ENCODE results near the gene KRT26. TPM values are rescaled to one million over a fixed set of nuclear protein-coding genes. Genes with fewer than 3 reads are reported as not detected.

Gene KRT26
- total and polyA plus RNA-seq, 2 of the 13 experiments (the other 11 are each of a cell fraction or from before 2014, with no cell fraction given) = not detected

DNA sequence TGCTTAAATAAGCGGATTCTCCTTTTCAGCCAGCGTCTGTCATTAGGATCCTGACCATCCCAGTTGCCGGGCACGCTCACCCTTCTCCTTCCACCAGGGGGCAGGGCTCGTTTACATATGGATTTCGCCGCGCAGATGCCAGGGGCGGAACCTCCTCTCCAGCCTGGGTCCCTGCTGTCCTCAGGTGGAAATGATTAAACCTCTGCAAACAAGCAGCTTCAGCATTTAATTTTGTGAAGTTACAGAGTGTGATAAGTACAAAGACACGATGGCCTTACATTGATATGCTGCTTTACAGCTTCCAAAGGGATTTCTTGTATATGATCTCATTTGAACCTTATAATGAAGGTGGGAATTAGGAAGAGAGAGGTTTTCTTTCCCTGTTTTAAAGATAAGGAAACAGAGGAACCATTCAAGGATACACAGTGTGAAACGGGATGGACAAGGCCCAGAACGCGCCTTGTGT is 31.6 kb upstream of the KRT26 start (continued):
- TF ChIP-seq, protein P1, sequence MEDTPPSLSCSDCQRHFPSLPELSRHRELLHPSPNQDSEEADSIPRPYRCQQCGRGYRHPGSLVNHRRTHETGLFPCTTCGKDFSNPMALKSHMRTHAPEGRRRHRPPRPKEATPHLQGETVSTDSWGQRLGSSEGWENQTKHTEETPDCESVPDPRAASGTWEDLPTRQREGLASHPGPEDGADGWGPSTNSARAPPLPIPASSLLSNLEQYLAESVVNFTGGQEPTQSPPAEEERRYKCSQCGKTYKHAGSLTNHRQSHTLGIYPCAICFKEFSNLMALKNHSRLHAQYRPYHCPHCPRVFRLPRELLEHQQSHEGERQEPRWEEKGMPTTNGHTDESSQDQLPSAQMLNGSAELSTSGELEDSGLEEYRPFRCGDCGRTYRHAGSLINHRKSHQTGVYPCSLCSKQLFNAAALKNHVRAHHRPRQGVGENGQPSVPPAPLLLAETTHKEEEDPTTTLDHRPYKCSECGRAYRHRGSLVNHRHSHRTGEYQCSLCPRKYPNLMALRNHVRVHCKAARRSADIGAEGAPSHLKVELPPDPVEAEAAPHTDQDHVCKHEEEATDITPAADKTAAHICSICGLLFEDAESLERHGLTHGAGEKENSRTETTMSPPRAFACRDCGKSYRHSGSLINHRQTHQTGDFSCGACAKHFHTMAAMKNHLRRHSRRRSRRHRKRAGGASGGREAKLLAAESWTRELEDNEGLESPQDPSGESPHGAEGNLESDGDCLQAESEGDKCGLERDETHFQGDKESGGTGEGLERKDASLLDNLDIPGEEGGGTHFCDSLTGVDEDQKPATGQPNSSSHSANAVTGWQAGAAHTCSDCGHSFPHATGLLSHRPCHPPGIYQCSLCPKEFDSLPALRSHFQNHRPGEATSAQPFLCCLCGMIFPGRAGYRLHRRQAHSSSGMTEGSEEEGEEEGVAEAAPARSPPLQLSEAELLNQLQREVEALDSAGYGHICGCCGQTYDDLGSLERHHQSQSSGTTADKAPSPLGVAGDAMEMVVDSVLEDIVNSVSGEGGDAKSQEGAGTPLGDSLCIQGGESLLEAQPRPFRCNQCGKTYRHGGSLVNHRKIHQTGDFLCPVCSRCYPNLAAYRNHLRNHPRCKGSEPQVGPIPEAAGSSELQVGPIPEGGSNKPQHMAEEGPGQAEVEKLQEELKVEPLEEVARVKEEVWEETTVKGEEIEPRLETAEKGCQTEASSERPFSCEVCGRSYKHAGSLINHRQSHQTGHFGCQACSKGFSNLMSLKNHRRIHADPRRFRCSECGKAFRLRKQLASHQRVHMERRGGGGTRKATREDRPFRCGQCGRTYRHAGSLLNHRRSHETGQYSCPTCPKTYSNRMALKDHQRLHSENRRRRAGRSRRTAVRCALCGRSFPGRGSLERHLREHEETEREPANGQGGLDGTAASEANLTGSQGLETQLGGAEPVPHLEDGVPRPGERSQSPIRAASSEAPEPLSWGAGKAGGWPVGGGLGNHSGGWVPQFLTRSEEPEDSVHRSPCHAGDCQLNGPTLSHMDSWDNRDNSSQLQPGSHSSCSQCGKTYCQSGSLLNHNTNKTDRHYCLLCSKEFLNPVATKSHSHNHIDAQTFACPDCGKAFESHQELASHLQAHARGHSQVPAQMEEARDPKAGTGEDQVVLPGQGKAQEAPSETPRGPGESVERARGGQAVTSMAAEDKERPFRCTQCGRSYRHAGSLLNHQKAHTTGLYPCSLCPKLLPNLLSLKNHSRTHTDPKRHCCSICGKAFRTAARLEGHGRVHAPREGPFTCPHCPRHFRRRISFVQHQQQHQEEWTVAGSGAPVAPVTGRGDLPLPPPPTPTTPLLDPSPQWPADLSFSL (CRISPR knock-in tag; IDR thresholded peaks at IDR 0.05) = no peak
- TF ChIP-seq SMC3 (IDR thresholded peaks at IDR 0.05; ENCODE audit: low read length) = peak; percentile 95
- no peak for TF ChIP-seq ZFP82 (CRISPR knock-in tag; IDR thresholded peaks at IDR 0.05; ENCODE audit: borderline replicate concordance)
- no peak for TF ChIP-seq ZIK1 (CRISPR knock-in tag; IDR thresholded peaks at IDR 0.05; ENCODE audit: borderline replicate concordance, low read depth)
- TF ChIP-seq, protein P2, sequence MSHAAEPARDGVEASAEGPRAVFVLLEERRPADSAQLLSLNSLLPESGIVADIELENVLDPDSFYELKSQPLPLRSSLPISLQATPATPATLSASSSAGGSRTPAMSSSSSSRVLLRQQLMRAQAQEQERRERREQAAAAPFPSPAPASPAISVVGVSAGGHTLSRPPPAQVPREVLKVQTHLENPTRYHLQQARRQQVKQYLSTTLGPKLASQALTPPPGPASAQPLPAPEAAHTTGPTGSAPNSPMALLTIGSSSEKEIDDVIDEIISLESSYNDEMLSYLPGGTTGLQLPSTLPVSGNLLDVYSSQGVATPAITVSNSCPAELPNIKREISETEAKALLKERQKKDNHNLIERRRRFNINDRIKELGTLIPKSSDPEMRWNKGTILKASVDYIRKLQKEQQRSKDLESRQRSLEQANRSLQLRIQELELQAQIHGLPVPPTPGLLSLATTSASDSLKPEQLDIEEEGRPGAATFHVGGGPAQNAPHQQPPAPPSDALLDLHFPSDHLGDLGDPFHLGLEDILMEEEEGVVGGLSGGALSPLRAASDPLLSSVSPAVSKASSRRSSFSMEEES (CRISPR knock-in tag; IDR thresholded peaks at IDR 0.05) = 0 out of 2 replicates have a peak, but pooled peaks have one; percentile 17
- 0 out of 2 replicates have a peak, but pooled peaks have one; percentile 50 for TF ChIP-seq ZMYM4 (CRISPR knock-in tag; IDR thresholded peaks at IDR 0.05)
- TF ChIP-seq MTA3 (CRISPR knock-in tag; IDR thresholded peaks at IDR 0.05) = no peak
- no peak for TF ChIP-seq RFX1 (IDR thresholded peaks at IDR 0.05)
- TF ChIP-seq, protein P3, sequence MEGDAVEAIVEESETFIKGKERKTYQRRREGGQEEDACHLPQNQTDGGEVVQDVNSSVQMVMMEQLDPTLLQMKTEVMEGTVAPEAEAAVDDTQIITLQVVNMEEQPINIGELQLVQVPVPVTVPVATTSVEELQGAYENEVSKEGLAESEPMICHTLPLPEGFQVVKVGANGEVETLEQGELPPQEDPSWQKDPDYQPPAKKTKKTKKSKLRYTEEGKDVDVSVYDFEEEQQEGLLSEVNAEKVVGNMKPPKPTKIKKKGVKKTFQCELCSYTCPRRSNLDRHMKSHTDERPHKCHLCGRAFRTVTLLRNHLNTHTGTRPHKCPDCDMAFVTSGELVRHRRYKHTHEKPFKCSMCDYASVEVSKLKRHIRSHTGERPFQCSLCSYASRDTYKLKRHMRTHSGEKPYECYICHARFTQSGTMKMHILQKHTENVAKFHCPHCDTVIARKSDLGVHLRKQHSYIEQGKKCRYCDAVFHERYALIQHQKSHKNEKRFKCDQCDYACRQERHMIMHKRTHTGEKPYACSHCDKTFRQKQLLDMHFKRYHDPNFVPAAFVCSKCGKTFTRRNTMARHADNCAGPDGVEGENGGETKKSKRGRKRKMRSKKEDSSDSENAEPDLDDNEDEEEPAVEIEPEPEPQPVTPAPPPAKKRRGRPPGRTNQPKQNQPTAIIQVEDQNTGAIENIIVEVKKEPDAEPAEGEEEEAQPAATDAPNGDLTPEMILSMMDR (CRISPR knock-in tag; IDR thresholded peaks at IDR 0.05) = peak; percentile 97
- no peak for TF ChIP-seq HDAC6 (IDR thresholded peaks at IDR 0.05; ENCODE audit: low read depth, low read length)
- peak; percentile 79 for TF ChIP-seq MAFF (IDR thresholded peaks at IDR 0.05; ENCODE audit: low read depth, low read length)
- peak; percentile 59 for TF ChIP-seq ZFP36 (IDR thresholded peaks at IDR 0.05; ENCODE audit: borderline replicate concordance, low read depth, low read length, partially characterized antibody)
- TF ChIP-seq EED (CRISPR knock-in tag; IDR thresholded peaks at IDR 0.05) = no peak
- no peak for TF ChIP-seq NCOA2 (CRISPR knock-in tag; IDR thresholded peaks at IDR 0.05)
- TF ChIP-seq, protein P4, sequence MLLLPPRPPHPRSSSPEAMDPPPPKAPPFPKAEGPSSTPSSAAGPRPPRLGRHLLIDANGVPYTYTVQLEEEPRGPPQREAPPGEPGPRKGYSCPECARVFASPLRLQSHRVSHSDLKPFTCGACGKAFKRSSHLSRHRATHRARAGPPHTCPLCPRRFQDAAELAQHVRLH (CRISPR knock-in tag; IDR thresholded peaks at IDR 0.05; ENCODE audit: borderline replicate concordance, low read depth) = peak; percentile 73; the same call in 1 of the 2 replicates
- TF ChIP-seq KAT8 (CRISPR knock-in tag; IDR thresholded peaks at IDR 0.05) = 0 out of 2 replicates have a peak, but pooled peaks have one; percentile 45
- peak; percentile 49; the same call in 1 of the 2 replicates for TF ChIP-seq HOXA5 (CRISPR knock-in tag; IDR thresholded peaks at IDR 0.05)
- peak; percentile 67; the same call in 1 of the 2 replicates for TF ChIP-seq GATAD2A (CRISPR knock-in tag; IDR thresholded peaks at IDR 0.05)
- no peak for TF ChIP-seq HOXA7 (CRISPR knock-in tag; IDR thresholded peaks at IDR 0.05)
- no peak for TF ChIP-seq ZNF263 (CRISPR knock-in tag; IDR thresholded peaks at IDR 0.05)
- TF ChIP-seq MXD4 (CRISPR knock-in tag; IDR thresholded peaks at IDR 0.05) = 0 out of 2 replicates have a peak, but pooled peaks have one; percentile 33
- TF ChIP-seq FOSL2 (CRISPR knock-in tag; IDR thresholded peaks at IDR 0.05) = peak; percentile 59
- TF ChIP-seq ZNF563 (CRISPR knock-in tag; IDR thresholded peaks at IDR 0.05) = no peak
